T-helper 2 cell (primary cell): ENCODE results near the gene FGGY.

Experiments
- DNase-seq, 5 experiments: peaks; one replicate each; pipeline versions ENCODE4 v3.0.0 to v3.0.0-alpha.2; 2012 to 2022

Gene FGGY

DNA sequence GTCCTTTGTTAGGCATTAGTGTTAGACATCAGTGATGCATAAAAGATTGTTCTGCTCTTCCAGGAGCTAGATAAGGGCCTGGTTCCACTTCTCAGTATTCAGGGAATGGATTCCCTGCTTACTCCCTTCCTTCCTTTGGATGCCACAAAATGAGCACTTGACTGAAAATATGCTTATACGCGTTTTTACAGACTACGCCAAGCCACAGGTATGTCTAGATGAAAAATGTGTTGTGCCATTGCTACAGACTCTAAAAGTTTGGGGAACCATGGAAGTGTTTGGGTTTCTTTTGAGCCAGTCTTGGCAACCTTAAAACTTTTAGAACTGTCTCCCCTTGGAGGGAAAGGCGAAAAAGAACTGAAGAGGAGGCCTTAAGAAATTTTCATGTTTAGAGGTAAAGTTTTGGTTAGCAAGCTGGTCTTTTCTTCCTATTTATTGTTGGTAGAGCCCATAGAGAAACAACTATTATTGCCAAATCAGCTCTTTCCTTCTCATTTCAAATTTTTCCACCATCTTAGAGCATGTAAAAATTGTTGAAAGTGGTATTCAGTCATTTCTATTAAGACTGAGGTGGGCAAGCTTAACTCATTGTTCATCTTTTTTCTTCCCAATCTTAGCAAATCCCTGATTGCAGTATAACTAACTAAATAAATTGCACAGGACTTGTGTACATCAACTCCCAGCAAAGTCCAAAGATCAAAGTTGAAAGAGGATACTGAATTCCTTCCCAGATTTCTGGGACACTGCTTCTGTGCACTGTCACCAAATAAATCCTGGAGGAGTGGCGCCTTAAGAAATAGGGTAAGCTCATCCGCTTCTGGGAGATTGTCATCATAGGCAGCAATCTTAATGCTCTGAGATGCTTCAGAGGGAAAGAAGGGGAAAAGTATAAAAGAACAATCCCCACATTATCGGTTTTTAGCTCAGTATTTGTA is 18.9 kb downstream of the FGGY start:
- no peak for DNase-seq

DNA sequence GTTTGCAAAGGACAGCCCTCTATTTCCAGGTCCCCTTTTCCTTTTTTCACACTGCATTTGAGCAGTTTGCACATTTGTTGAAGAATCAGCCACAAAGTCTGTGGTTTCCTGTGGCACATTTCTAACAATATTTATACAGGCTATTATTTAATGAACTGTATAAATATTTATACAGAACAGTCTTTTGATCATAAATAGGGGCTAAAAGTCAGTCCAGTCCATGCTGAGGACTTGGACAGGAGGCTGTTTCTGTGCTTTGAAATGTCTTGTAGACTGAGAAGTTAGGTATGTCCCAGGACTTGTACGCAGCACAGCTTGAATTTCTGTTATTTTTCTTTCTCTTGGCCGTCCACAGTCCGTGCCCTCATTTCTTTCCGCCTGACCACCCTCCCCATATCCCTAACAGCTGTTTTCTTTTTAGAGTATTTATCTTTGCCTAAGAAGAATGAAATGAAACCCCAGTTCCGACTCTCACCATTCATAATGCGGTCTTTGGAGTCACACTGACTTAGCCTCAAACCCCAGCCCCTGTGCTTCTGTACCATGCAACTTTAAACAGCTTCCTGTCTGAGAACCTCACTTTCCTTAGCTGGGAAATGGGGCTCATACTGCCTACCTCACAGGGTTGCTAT is 19.7 kb downstream of the FGGY start:
- peak in 1 of 5 experiments; percentile 16 for DNase-seq

DNA sequence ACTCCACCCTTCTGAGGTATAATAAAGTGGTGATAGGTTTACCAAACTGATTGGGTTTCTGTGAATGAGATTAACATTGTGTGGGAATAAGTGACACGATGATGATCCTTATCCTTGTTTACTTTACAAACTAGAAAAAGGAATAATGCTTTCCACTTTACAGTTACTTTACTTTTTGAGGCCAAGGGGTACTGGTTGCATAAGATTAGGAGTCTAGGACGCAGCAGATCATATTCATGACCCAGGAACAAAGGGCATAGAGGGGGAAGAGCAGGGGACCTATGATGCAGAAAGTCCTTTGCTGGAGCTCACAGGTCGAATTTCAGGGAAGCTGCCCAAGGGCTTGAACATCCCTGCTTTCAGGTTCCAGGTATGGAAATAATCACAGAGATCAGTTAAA is 20.4 kb downstream of the FGGY start:
- DNase-seq: no peak

DNA sequence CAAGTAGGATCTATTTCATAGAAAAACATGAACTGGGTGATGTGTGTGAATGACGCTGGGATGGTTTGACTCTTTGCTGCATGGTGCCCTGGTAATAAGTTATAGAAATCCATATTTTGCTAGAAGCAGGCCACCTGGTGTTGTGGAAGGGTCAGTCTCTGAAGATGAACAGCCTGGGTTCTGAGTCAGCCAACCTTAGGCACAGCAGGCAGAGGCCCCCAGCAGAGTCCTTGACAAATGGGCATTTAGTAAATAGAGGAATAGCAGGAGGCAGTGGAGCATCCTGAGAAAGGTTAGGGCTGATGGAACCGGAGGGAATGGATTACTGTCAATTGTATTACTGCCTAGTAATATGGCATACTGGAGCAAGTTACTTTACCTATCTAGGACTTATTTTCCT is 20.9 kb downstream of the FGGY start:
- DNase-seq: no peak

DNA sequence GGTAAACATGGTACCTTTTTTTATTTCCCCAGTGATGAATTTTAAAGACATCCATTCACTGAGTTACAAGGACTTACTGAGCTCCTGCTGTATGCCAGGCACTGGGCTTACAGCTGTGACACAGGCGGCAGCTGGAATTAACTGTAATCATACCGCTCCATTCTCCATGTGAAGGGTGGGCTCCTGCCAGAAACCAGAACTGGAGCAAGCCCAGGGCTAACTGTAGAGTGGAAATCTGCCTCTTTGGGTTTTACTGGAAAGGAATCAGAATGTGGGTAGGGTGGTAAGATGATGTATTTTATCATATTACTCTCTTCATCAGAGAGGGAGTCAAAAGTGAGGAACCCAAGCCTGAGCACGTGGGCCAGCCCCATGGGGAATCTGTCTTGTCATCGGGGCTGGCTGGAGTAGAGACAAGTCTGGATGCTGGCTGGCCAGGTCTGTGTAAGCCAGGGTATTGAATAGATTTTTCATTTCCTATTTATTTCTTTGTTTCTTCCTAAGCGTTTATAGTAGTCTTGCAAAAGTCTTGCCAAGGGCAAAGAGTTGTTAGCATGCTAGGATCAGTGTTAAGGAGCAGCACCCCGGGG is 21.5 kb downstream of the FGGY start:
- DNase-seq: no peak

DNA sequence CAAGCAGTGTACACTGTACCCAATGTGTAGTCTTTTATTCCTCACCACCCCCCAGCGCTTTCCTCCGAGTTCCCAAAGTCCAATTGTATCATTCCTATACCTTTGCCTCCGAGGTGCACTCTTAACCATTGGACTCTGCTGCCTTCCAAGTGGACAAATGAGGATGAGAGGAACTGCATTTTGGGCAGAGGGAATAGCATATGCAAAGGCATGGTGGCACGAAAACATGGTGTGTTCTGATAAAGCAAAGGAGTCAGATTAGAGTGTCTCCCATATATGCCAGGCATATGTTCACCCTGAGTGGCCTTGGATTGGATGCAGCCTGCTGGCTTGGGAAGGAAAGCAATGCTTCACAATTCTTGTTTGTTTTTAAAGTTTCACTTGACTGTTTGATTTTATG is 25.5 kb downstream of the FGGY start:
- no peak for DNase-seq

DNA sequence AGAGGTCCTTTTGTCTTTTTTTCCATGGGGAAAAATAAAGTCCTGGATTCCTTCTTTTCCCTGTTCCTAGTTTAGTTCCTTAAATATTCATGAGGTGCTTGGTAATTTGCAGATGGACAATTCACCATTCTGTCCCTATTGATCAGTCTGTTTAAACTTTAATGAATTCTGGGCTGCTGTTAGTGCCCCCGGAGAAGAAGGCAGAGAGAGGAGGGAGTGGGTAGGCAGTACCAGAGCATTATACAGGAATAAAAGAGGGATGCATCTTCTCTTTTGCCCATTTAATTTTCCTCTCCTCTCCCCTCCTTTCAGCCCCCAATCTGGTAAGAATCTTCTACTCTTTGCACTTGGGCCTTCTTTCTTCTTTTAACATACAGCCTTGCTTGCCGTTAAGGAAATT is 25.9 kb downstream of the FGGY start:
- DNase-seq: no peak

DNA sequence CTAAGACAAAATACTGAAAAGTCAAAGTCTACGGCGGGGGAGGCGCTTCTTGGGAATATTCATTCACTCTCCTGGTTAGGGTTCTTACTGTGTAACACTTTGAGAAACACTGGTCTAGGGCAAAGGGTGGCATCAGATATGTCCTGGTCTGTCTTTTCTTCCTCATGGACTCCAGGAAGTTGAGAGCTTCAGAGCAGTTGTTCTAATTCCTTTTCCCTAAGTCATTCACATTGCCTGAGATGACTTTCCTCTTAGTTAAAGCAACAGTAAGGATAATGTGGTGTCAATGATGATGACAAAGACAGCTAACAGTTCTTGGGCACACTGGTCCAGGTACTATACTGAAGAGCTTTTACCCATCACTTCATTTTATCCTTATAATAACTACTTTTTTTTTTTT is 27.0 kb downstream of the FGGY start:
- no peak for DNase-seq

DNA sequence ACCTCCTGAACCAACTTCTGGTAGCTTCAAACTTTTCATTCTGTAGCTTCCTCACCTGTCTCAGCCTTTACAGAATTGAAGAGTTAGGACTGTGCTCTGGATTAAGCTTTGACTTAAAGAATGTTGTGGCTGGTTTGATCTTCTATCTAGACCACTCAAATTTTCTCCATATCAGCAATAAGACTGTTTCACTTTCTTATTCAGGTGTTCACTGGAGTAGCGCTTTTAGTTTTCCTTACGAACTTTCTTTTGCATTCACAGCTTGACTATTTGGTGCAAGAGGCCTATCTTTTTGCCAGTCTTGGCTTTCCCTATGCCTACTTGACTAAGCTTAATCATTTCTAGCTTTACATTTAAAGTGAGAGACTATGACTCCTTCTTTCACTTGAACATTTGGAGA is 31.5 kb downstream of the FGGY start:
- peak in 1 of 5 experiments; percentile 33 for DNase-seq

DNA sequence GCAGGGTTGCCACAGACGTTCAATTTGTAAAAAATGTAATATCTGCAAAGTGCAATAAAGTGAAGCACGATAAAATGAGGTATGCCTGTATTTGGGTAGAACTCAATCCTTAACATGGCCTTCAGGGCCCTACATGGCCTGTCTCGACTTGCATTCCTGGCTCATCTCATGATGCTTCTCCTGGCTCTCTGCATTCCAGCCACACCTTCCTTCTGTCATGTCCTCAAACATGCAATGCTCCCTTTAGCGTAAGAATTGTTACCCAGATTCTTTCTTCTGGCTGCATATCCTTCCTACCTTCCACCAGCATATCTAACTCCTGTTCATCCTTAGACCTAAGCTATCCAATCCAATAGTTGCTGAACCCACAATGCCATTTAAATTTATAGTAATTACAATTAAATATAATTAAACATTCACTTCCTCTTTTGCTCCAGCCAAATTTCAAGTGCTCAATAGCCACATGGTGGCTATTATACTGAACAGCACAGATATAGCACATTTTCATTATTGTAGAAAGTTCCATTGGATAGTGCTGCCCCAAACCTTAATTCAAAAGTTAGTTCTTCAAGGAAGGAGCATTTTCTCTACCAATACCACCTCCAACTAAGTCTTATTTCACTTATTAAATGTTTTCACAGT is 32.6 kb downstream of the FGGY start:
- DNase-seq: no peak

DNA sequence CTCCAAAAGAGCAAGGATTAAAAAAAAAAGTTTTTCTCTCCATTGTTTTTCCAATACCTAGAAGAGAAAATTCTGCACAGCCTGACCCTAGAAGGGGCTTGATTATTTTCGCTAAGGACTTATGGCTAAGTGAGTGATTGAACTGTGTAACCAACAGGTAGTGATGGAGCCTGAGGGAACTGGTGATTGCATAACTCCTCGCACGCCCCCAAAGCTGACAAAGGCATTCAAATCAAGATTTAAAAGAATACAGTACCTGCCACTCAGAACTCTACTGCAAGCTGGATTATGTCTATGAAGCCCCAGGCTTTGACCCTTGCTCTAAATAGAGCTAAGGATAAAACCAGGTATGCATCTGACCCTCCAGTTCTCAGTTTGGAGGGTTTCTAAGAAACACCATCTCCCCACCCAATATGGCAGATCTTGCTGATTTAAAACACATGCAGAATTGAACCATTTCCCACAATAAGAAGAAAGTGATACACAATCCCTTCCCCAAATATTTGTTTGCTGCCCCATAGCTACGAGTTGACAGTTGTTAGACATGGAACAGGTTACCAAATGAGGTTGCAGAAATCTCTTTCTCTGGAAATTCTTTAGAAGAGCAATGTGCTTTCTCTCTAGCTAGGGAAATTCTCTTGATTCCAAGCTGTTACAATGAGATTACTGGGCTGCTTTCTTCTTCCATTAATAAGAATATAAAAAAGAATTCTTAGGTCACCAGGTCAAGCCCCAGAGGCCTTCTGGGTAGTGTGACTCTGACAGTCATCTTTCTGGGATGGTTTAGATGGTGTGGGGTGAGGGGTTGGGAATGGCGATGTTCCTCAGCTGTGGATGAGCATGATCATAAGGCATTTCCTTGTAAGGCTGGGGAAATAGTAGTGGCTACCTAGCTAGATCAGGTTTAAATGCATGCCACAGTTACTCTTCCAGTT is 35.1 kb downstream of the FGGY start:
- no peak for DNase-seq

DNA sequence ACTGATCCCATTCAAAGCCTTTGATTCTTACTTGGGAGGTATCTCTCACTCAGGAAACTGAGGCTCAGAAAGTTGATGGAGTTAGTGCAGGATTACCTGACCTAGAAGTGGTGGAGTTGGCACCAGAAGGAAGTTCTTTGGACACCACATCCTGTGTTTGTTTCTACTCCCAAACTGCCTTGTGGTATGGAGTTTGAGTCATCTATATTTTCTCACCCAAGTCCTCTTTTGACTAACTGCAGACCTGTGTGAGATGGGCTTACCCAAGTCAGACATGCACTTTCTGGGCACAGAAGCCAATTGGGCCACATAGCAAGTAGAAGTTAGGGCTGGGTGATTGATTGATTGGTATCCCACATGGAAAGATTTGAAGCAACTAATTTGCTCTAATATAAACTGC is 36.1 kb downstream of the FGGY start:
- DNase-seq: peak in 1 of 5 experiments; percentile 83

DNA sequence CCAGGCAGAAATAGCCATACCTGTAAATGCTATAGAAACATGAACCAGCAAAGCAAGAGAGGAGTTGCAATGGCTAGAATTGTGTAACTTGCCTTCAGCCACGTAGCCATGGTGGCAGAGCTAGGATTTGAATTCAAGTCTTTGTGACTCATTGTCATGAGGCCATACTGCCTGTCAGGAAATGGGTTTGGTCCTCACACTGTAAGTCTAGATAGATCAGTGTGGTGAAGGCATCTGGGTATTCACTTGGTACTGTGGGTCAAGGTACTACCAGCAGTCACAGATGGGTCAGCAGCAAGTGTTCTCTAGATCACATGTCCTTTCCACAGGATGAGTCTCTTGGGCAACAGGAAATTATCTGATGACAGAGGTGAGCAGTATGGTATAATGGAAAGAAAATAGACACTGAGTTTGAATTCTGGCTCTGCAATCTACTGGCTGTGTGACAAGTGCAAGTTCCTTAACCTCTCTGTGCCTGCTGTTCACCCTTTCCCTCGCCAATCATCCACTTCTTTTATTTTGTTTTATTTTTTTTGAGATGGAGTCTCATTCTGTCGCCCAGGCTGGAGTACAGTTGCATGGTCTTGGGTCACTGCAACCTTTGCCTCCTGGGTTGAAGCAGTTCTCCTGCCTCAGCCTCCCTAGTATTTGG is 36.9 kb downstream of the FGGY start:
- peak in 1 of 5 experiments; percentile 36 for DNase-seq

DNA sequence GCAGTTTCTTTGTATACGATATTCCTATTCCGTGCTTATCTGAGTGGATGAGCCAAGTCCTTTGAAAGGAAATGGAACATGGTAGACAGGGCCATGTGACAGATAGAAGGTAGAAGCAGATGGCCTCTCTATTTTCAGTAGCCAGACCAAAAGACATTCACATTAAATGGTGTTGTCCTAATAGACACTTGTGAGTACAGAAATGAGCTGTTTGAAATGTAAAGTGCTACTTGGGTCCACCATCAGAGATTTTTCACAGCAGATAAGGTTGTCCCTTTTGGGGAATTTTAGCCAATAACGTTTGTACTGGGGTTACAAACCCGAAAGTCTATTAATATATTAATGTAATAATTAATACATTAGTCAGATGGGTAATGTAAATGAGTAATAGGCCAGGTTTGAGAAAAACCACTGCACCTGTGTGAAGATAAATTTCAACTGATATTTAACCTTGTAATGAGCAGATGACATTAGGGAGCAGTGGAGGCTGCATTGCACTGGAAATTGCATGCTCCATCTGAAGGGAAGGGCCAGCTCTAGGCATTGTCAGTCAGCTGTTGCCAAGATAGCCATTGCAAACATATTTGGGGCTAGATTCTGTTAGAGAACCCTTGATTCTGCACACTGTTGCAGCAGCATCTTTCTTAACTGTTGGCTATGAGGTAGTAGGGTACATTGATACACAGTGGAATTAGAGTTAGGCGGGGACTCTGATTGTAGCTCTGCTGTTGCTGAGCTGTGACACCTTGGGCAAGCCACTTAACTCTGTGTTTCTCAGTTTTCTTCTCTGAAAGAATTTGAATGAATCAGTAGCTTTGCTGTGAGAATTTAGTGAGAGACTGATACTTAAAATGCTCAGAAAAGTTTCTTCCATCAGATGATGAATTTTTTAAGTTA is 43.8 kb downstream of the FGGY start:
- no peak for DNase-seq

DNA sequence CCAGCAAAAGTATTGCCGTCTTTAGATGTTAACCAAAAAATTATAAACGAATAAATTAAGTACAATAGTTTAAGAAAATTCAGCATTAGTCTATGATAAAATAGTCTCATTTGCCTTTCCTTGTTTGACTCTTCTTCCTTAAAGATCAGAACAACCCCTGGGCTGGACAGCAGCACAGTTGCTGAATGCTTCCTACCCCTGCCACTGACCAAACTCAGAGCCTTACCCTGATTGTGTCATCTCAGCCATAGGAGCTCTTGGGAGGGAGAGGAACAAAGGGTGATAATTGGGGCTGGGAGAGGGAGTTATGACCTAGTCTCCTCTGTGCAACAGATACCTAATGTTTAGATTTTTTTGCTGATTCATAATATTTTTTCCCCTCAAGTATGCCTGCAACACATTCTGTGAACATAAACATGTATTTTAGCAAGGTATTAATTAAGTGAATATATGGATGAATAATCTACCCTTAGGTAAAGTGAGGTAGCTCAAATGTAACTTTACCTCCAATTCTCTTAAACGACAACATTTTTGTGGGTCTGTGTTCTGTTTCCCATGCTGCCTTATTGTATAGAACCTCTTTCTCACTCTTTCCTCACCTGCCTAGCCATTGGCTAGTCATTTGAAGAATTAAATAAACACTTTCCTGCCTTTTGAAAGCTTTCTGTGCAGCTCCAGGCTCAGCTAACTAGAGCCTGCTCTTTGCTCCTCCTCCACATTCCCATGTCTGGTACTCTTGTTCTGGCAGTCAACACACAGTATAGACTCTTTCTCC is 46.1 kb downstream of the FGGY start:
- no peak for DNase-seq

DNA sequence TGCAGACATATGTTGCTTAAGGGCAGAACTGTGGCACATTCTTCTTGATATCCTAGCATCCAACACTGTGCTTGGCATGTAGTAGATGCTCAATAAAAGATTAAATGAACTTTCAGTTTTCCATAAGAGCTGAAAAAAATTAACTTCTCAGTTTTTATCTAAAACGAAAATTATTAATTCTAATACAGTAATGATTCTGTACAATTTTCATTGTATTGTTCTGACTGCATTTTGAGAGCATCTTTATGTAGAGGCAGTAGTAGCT is 46.6 kb downstream of the FGGY start:
- DNase-seq: no peak

DNA sequence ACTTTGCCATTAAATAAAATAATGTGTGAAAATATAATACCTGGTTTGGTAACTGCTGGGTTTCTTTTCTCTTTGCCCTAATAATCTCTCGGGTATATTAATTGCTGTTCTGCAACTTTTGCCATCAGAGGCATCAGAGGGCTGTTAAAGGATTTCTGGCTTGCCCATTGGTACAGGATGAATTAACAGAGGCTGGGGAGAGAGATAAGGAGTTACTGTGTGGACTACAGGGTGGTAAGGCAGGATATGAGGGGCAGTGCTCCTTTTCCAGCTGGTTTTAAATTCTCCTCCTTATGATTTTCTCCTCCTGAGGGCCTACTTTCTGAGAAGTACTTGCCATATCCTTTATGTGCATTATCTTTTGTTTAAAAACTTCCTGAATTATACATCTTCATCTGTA is 48.3 kb downstream of the FGGY start:
- no peak for DNase-seq

DNA sequence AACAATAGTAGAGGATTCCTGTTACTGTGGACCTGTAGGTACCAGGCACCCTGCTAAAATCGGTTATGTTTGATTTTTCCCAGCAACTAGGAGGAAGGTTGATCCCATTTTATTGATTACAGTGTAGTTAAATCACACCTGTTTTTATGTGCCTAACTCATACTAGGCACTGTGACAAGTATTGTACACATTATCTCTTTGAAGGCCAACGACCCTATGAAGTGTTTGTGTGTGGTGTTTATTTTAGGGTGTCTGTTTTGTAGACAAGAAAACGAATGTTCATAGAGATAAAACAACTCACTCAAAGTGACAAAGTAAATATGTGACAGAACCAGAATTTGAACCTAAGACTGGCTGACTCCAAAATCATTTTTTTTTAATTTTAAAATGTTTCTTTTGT is 49.5 kb downstream of the FGGY start:
- no peak for DNase-seq

DNA sequence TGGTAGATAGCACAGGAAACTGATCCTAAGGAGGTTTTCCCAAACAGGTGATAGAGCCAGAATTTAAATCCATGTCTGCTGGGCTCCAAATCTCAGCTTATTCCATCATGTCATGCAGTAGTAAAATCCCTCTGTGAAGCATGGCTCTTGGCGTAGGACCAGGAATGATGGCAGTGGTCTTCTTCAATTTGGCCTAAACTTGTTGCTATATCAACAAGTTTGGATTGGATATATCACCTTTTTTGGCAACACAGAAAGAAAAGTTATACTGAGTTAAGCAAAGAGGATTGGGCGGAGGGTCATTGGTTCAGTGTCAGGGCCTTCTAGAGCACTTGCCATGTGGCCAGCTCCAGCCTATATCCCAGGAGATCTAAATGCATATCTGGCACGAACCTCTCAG is 52.2 kb downstream of the FGGY start:
- no peak for DNase-seq

DNA sequence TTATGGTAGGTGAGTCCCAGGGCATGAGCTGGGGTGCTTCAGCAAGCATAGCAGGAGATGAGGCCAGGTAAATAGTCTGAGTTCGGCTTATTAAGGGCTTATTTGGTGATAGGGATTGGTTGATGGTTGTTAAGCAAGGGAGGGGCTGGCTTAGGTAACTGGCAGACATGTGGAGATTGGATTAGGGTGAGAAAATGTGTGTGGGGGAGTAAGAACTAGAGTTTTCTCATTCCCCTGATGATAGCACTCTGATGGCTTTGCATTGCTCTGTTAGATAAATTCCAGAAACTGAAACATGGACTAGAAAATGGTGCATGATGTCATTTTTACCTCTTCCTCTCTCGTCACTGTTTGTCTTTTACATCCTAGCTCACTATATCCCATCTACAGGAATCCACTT is 53.6 kb downstream of the FGGY start:
- DNase-seq: no peak
